H1 (cell line): ENCODE measurements around the gene GATB. TPM values are rescaled to one million over a fixed set of nuclear protein-coding genes. Genes with fewer than 3 reads are reported as not detected.

Experiments
- CTCF ChIA-PET: fragments of 300-600 bp; sonication (Branson Sonifier 250); formaldehyde crosslinking; loops from one replicate; lab custom pipeline; 2021; ENCODE audit not compliant: partially characterized antibody; lab: Charles Lee
- POLR2A ChIA-PET: fragments of 300-600 bp; sonication (Branson Sonifier 250); formaldehyde crosslinking; loops from one replicate; lab custom pipeline; 2021; ENCODE audit warnings: inconsistent platforms; ENCODE audit not compliant: partially characterized antibody; lab: Charles Lee
- DNase-seq, 2 experiments: peaks; one replicate each; pipeline versions ENCODE4 v3.0.0 to v3.0.0-alpha.2; 2010 to 2022; ENCODE audit warnings: low spot score in 2 of 2, low read depth in 1 of 2, mixed read lengths in 1 of 2
- FAIRE-seq: peaks from 2 replicates; lab custom pipeline; 2011; peaks lifted over from hg19 to GRCh38; lab: Jason Lieb, UNC
- H2AFZ ChIP-seq: 2 replicates; pipeline ENCODE4 v1.8.1; 2012; ENCODE audit warnings: low read length, inconsistent platforms
- H2AK5ac ChIP-seq: 2 replicates; pipeline ENCODE4 v1.6.1; 2013; ENCODE audit warnings: low read depth, low read length
- H2BK120ac ChIP-seq: replicated peaks from 2 replicates; pipeline ENCODE3; 2013; ENCODE audit warnings: low read depth, low read length, inconsistent platforms
- H2BK12ac ChIP-seq: 2 replicates; pipeline ENCODE4 v1.6.1; 2013; ENCODE audit warnings: low read depth, low read length
- H2BK15ac ChIP-seq: 2 replicates; pipeline ENCODE4 v1.6.1; 2013; ENCODE audit warnings: low read length
- H2BK20ac ChIP-seq: 2 replicates; pipeline ENCODE4 v1.6.1; 2013; ENCODE audit warnings: low read length
- H2BK5ac ChIP-seq: 2 replicates; pipeline ENCODE4 v1.6.1; 2013; ENCODE audit warnings: low read depth, low read length
- H3K14ac ChIP-seq: 2 replicates; pipeline ENCODE4 v1.6.1; 2013; ENCODE audit warnings: inconsistent platforms; ENCODE audit not compliant: insufficient read length
- H3K18ac ChIP-seq: 2 replicates; pipeline ENCODE4 v1.6.1; 2013; ENCODE audit warnings: low read length; ENCODE audit errors: extremely low read depth
- H3K23ac ChIP-seq: 2 replicates; pipeline ENCODE4 v1.6.1; 2013; ENCODE audit warnings: inconsistent platforms; ENCODE audit not compliant: insufficient read length
- H3K23me2 ChIP-seq: 2 replicates; pipeline ENCODE4 v1.6.1; 2013; ENCODE audit warnings: low read depth, low read length
- H3K27ac ChIP-seq: 2 replicates; pipeline ENCODE4 v1.6.1; 2011; ENCODE audit warnings: low read depth, low read length, inconsistent platforms
- H3K27me3 ChIP-seq, 4 experiments: replicated peaks in 1 of 4; 1 replicate in 1 of 4; 2 replicates in 3 of 4; pipeline versions ENCODE4 v1.6.1 to v1.8.1; 2011 to 2013; ENCODE audit warnings: low read length in 3 of 4, mild to moderate bottlenecking in 3 of 4, inconsistent platforms in 2 of 4, mixed read lengths in 2 of 4, moderate library complexity in 1 of 4; ENCODE audit not compliant: control insufficient read depth in 3 of 4, insufficient read depth in 3 of 4; ENCODE audit errors: extremely low read depth in 1 of 4
- H3K36me3 ChIP-seq, 4 experiments: 2 replicates each; pipeline versions ENCODE4 v1.6.1 to v1.8.1; 2011 to 2013; ENCODE audit warnings: mild to moderate bottlenecking in 4 of 4, low read length in 3 of 4, moderate library complexity in 2 of 4, control low read depth in 1 of 4, inconsistent platforms in 1 of 4; ENCODE audit not compliant: insufficient read depth in 4 of 4, control insufficient read depth in 2 of 4
- H3K4ac ChIP-seq: replicated peaks from 2 replicates; pipeline ENCODE3; 2013; ENCODE audit warnings: low read length, low read depth, mixed read lengths, inconsistent platforms; ENCODE audit not compliant: insufficient read length
- H3K4me1 ChIP-seq, 4 experiments: replicated peaks in 1 of 4; 1 replicate in 1 of 4; 2 replicates in 3 of 4; pipeline versions ENCODE4 v1.6.1 to v1.8.1; 2011 to 2013; ENCODE audit warnings: low read length in 3 of 4, inconsistent platforms in 2 of 4, mixed read lengths in 1 of 4; ENCODE audit not compliant: insufficient read depth in 4 of 4, control insufficient read depth in 3 of 4
- H3K4me2 ChIP-seq, 2 experiments: 2 replicates each; pipeline versions ENCODE4 v1.6.1 to v1.8.1; 2011 to 2013; ENCODE audit warnings: low read depth in 2 of 2, low read length in 2 of 2, control low read depth in 1 of 2, inconsistent platforms in 1 of 2, mild to moderate bottlenecking in 1 of 2; ENCODE audit not compliant: insufficient read depth in 1 of 2
- H3K4me3 ChIP-seq, 4 experiments: fragments of 200-600, 300-600 bp in 1 of 4; sonication (generic), shearing (Covaris generic), sonication (Bioruptor Twin) in 1 of 4; 2 replicates each; pipeline versions ENCODE4 v1.5.1 to v1.8.1; 2011 to 2016; ENCODE audit warnings: low read length in 4 of 4, low read depth in 3 of 4, control low read depth in 2 of 4, inconsistent platforms in 2 of 4, mild to moderate bottlenecking in 2 of 4, mixed read lengths in 1 of 4, moderate library complexity in 1 of 4; ENCODE audit not compliant: insufficient read depth in 2 of 4; ENCODE audit errors: extremely low read depth in 1 of 4
- H3K56ac ChIP-seq: replicated peaks from 2 replicates; pipeline ENCODE3; 2013; ENCODE audit warnings: low read depth, mild to moderate bottlenecking, mixed read lengths, low read length, inconsistent platforms; ENCODE audit not compliant: insufficient read length
- H3K79me1 ChIP-seq: 2 replicates; pipeline ENCODE4 v1.6.1; 2013; ENCODE audit warnings: low read depth, low read length, control low read depth
- H3K79me2 ChIP-seq, 2 experiments: 2 replicates each; pipeline versions ENCODE4 v1.6.1 to v1.8.1; 2012 to 2013; ENCODE audit warnings: low read length in 2 of 2, mild to moderate bottlenecking in 2 of 2, inconsistent platforms in 1 of 2; ENCODE audit not compliant: insufficient read depth in 2 of 2, control insufficient read depth in 1 of 2
- H3K9ac ChIP-seq, 4 experiments: replicated peaks in 1 of 4; 1 replicate in 1 of 4; 2 replicates in 3 of 4; pipeline versions ENCODE4 v1.6.1 to v1.8.1; 2011 to 2013; ENCODE audit warnings: low read depth in 3 of 4, low read length in 3 of 4, control low read depth in 2 of 4, mild to moderate bottlenecking in 2 of 4, moderate library complexity in 2 of 4, inconsistent platforms in 1 of 4; ENCODE audit errors: extremely low read depth in 1 of 4
- H3K9me3 ChIP-seq, 2 experiments: 2 replicates each; pipeline versions ENCODE4 v1.6.1 to v1.8.1; 2012 to 2013; ENCODE audit warnings: mild to moderate bottlenecking in 2 of 2, moderate library complexity in 2 of 2, control low read depth in 1 of 2, inconsistent platforms in 1 of 2, low read depth in 1 of 2, low read length in 1 of 2, mixed read lengths in 1 of 2; ENCODE audit not compliant: insufficient read depth in 2 of 2
- H4K20me1 ChIP-seq, 2 experiments: replicated peaks in 1 of 2; 2 replicates each; pipeline versions ENCODE3 to v1.8.1; 2011 to 2013; ENCODE audit warnings: inconsistent platforms in 2 of 2, low read length in 2 of 2, mild to moderate bottlenecking in 1 of 2; ENCODE audit not compliant: insufficient read depth in 2 of 2, control insufficient read depth in 1 of 2
- H4K5ac ChIP-seq: 2 replicates; pipeline ENCODE4 v1.6.1; 2013; ENCODE audit warnings: low read length, low read depth, mixed read lengths, inconsistent platforms; ENCODE audit not compliant: insufficient read length
- H4K8ac ChIP-seq: 2 replicates; pipeline ENCODE4 v1.8.0; 2013; ENCODE audit warnings: mild to moderate bottlenecking, moderate library complexity, low read length, inconsistent platforms; ENCODE audit not compliant: insufficient read depth; ENCODE audit errors: extremely low read depth
- H4K91ac ChIP-seq: replicated peaks from 2 replicates; pipeline ENCODE3; 2013; ENCODE audit warnings: low read length, mixed read lengths, inconsistent platforms; ENCODE audit not compliant: insufficient read length
- CEBPB ChIP-seq: IDR thresholded peaks from 2 replicates; pipeline ENCODE4 v1.6.1; 2012; ENCODE audit warnings: low read depth, low read length
- JUN ChIP-seq: IDR thresholded peaks from 2 replicates; pipeline ENCODE4 v1.6.1; 2011; ENCODE audit warnings: low read depth, mild to moderate bottlenecking, improper control_type of control experiment, low read length
- RXRA ChIP-seq: IDR thresholded peaks from 2 replicates; pipeline ENCODE4 v1.6.1; 2011; ENCODE audit warnings: low read depth, mild to moderate bottlenecking, low read length, moderate library complexity; ENCODE audit not compliant: insufficient read depth
- WGBS, 2 experiments: shearing (Covaris generic) in 1 of 2; methylation state at CpG; one replicate each; pipeline versions ENCODE4 v1.1.6 to v1.1.7; 2013 to 2015; ENCODE audit warnings: low lambda C conversion rate in 2 of 2, mixed read lengths in 2 of 2, inconsistent platforms in 1 of 2, low coverage in 1 of 2, missing lambda C conversion rate in 1 of 2; ENCODE audit not compliant: insufficient replicate concordance in 2 of 2, insufficient coverage in 1 of 2, insufficient read length in 1 of 2; ENCODE audit errors: extremely low coverage in 1 of 2, missing lambda C conversion rate in 1 of 2; 5-methylcytosine and 5-hydroxymethylcytosine counted together
- polyA plus RNA-seq, 7 experiments: library from polyadenylated mRNA; depleted of rRNA in 3 of 7; stranded (reverse) in 5 of 7; unstranded in 2 of 7; fragments of >200 nt in 5 of 7; fragments of 200-250 nt in 2 of 7; gene quantifications; 1 replicate in 5 of 7; 2 replicates in 1 of 7; 4 replicates in 1 of 7; pipeline versions ENCODE4 v1.2.1 to v1.2.3, GENCODE V29; 2011 to 2013; ENCODE audit warnings: missing spikeins in 2 of 7, mixed read lengths in 2 of 7
- total RNA-seq: library from RNA; stranded (reverse); fragmentation: NEBNext Ultra II Directional; extraction: Animal tissue kit (Norgen Biotek cat#: 25700); gene quantifications from 2 replicates; pipeline ENCODE4 v1.2.1, GENCODE V29; 2021

The GATB gene
- total and polyA plus RNA-seq, 2 of the 8 experiments (the other 6 are each of a cell fraction or from before 2014, with no cell fraction given): 15.3 to 18.0 TPM

DNA sequence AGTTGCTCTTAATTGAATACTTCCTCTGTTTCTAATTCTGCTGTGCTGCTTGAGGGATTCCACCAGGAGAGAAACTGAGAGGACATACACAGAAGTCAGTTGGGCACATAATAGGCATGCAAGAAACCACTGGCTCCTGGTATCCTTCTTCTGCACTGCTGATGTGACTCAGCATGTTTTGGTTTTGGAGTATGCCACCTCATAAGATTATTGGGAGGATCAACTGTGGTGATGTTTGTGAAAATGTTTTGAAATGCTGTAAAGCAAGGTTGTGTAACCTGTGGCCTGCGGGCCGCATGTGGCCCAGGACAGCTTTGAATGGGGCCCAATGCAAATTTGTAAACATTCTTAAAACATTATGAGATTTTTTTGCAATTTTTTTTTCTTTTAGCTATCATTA is 119.6 kb downstream of the GATB start:
- no peak overlapping the region for H3K56ac ChIP-seq
- no peak overlapping the region for H2BK12ac ChIP-seq
- no peak overlapping the region for H2BK5ac ChIP-seq
- no peak overlapping the region for H2AFZ ChIP-seq
- H4K91ac ChIP-seq: no peak overlapping the region
- H3K23me2 ChIP-seq: no peaks in the 10 kb centered on the region; the same call in 1 of the 2 replicates
- H3K9me3 ChIP-seq: no peaks in the 10 kb centered on the region
- no peak overlapping the region for H3K23ac ChIP-seq
- FAIRE-seq (no peak), DNase-seq (no peak)
- 93% methylated on average over 2 of the region's 2 CpGs; no CpG with 5 or more reads in 1 of the 2 experiments for WGBS, 2 experiments
- no peak overlapping the region for H3K4ac ChIP-seq
- no peak overlapping the region for H2BK120ac ChIP-seq
- H3K4me2 ChIP-seq: no peak overlapping the region
- H2AK5ac ChIP-seq: no peak overlapping the region
- no peak overlapping the region for H3K14ac ChIP-seq
- ChIA-PET POLR2A (interaction anchor here (0.6 kb wide), 1 partner anchor 21 kb away, joined by 3 read pairs; no protein-coding TSS in a partner anchor), CTCF (interaction anchor here (2.0 kb wide), 1 partner anchor 15 kb away, joined by 5 read pairs; no protein-coding TSS in a partner anchor)
- H2BK20ac ChIP-seq: no peak overlapping the region
- H3K4me3 ChIP-seq: no peak overlapping the region
- H3K27ac ChIP-seq: no peak overlapping the region
- H3K79me2 ChIP-seq: no peaks in the 10 kb centered on the region
- no peak overlapping the region for H3K18ac ChIP-seq
- no peak overlapping the region for H2BK15ac ChIP-seq
- peak overlapping the region; percentile 19 for H4K5ac ChIP-seq
- no peak overlapping the region for H3K9ac ChIP-seq
- H4K8ac ChIP-seq: no peak overlapping the region
- no peaks in the 10 kb centered on the region; a peak in 1 of 8 replicates for H3K36me3 ChIP-seq
- H4K20me1 ChIP-seq: no peaks in the 10 kb centered on the region
- H3K27me3 ChIP-seq: no peaks in the 10 kb centered on the region
- H3K79me1 ChIP-seq: no peaks in the 10 kb centered on the region; the same call in 1 of the 2 replicates
- H3K4me1 ChIP-seq: peaks cover 0 to 11% (median 2%) of the 10 kb centered on the region in 4 experiments; a peak in 2 of 7 replicates
- TF ChIP-seq JUN (no peak), RXRA (no peak), CEBPB (no peak)
